Kidney epithelial cell (primary cell): ENCODE results near the gene VMP1. TPM values are rescaled to one million over a fixed set of nuclear protein-coding genes. Genes with fewer than 3 reads are reported as not detected.
"Not testable (repeated sequence)": the region's sequence is repeated elsewhere in the genome, so short reads cannot be mapped to it uniquely, and the experiment has no call there.

Experiments used
- DNase-seq: peaks from one replicate; pipeline ENCODE4 v3.0.0-alpha.2; 2010; ENCODE audit warnings: low read depth
- H3K27me3 ChIP-seq: 2 replicates; pipeline ENCODE4 v1.6.0; 2011; ENCODE audit warnings: low read length; ENCODE audit not compliant: control insufficient read depth, insufficient read depth
- H3K36me3 ChIP-seq: 2 replicates; pipeline ENCODE4 v1.5.1; 2011; ENCODE audit warnings: low read length; ENCODE audit not compliant: control insufficient read depth, insufficient read depth
- H3K4me3 ChIP-seq: 2 replicates; pipeline ENCODE4 v1.5.1; 2011; ENCODE audit warnings: low read depth, mild to moderate bottlenecking, control low read depth, low read length
- total RNA-seq: library from RNA; depleted of rRNA; stranded (reverse); fragments of >200 nt; gene quantifications from 2 replicates; pipeline ENCODE4 v1.2.3, GENCODE V29; 2015
- TF ChIP-seq, protein P1 (sequence below): IDR thresholded peaks from 2 replicates; pipeline ENCODE4 v1.5.1; 2011; ENCODE audit warnings: mild to moderate bottlenecking, moderate library complexity, low read length, control low read depth, inconsistent platforms; ENCODE audit not compliant: insufficient read depth, poor library complexity, severe bottlenecking

The VMP1 gene
- total RNA-seq, 1 donor from 2014 or later, result 224 TPM

DNA sequence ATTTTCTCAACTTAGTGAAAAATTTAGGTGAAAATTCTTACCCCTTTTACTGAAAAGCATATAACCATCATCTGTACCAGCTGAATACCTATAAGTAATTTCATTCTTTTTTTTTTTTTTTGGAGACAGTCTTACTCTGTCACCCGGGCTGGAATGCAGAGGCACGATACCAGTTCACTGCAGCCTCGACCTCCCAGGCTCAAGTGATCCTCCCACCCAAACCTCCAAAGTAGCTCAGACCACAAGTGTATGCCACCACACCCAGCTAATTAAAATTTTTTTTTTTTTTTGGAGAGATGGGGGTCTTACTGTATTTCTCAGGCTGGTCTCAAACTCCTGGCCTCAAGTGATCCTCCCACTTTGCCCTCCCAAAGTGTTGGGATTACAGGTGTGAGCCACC, 151.5 kb downstream of the VMP1 start:
- Histone ChIP-seq H3K36me3 (no peaks in the 10 kb centered on the region), H3K27me3 (no peaks in the 10 kb centered on the region), H3K4me3 (no peak overlapping the region)
- TF ChIP-seq, protein P1, sequence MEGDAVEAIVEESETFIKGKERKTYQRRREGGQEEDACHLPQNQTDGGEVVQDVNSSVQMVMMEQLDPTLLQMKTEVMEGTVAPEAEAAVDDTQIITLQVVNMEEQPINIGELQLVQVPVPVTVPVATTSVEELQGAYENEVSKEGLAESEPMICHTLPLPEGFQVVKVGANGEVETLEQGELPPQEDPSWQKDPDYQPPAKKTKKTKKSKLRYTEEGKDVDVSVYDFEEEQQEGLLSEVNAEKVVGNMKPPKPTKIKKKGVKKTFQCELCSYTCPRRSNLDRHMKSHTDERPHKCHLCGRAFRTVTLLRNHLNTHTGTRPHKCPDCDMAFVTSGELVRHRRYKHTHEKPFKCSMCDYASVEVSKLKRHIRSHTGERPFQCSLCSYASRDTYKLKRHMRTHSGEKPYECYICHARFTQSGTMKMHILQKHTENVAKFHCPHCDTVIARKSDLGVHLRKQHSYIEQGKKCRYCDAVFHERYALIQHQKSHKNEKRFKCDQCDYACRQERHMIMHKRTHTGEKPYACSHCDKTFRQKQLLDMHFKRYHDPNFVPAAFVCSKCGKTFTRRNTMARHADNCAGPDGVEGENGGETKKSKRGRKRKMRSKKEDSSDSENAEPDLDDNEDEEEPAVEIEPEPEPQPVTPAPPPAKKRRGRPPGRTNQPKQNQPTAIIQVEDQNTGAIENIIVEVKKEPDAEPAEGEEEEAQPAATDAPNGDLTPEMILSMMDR, result no peak
- DNase-seq, result no peak

DNA sequence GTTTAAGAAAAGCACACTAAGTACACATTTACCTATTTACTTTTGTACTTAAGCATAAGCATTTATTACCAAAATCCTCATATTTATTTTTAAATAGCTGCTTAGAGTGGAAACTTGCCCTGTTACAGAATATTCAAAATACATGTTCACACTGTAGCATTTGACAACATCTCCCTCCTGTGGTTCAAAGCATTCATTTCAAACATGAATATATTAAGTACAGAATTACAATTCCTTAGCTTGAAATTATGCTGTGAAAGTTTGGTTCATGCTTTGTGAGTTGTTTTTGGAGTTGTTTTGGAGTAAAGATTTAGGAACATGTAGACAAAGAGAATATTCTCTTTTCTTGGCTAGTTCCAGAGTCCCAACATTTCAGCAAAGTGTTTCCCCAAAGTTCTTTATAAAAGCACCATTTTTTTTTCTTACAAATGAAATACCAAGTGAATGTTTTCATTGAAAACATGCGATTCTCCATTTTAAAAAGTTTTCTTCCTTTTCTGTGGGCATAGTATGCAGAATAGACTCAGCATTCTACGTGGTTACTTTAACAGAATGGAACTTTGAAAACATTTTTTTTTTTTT, 152.1 kb downstream of the VMP1 start:
- Histone ChIP-seq H3K4me3 (no peak overlapping the region), H3K27me3 (no peaks in the 10 kb centered on the region), H3K36me3 (no peaks in the 10 kb centered on the region)
- no peak for DNase-seq
- TF ChIP-seq, protein P1, result no peak

GRCh38 chr17:59863616-59864015, 156.2 kb downstream of the VMP1 start:
- Histone ChIP-seq H3K36me3 (no peaks in the 10 kb centered on the region), H3K4me3 (no peak overlapping the region), H3K27me3 (no peaks in the 10 kb centered on the region)
- DNase-seq, result no peak
- TF ChIP-seq, protein P1, result no peak

- Histone ChIP-seq H3K36me3 (no peaks in the 10 kb centered on the region), H3K4me3 (no peak overlapping the region), H3K27me3 (no peaks in the 10 kb centered on the region)
- TF ChIP-seq, protein P1, result no peak
- DNase-seq, result no peak
Measured at GRCh38 chr17:59869941-59870218, 162.4 kb downstream of the VMP1 start.

DNA sequence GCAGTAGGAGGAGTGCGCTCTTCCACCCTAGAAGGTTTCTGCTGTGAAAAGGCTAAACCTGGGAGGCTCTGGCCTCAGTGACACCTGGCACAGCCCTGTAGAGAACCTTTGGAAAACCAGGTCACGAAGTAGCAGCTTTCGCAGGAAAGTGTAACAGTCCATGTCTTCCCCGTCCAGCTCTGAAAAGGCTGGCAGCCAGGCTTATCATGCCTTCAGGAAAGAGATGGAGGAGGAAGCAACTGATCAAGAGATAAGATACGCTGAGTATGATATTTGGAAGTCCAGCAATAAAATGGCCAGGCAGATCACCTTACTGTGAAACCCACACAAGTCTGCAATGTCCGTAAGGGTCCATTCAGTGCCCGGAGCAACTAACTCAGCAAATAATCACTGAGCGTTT, 163.0 kb downstream of the VMP1 start:
- H3K36me3 ChIP-seq, result no peaks in the 10 kb centered on the region
- H3K4me3 ChIP-seq, result no peak overlapping the region
- TF ChIP-seq, protein P1, result no peak
- no peak for DNase-seq
- no peaks in the 10 kb centered on the region for H3K27me3 ChIP-seq

GRCh38 chr17:59872351-59872750, 164.9 kb downstream of the VMP1 start:
- H3K27me3 ChIP-seq, result no peaks in the 10 kb centered on the region
- DNase-seq, result no peak
- H3K36me3 ChIP-seq, result no peaks in the 10 kb centered on the region
- TF ChIP-seq, protein P1, result no peak
- no peak overlapping the region for H3K4me3 ChIP-seq

- H3K4me3 ChIP-seq, H3K36me3 ChIP-seq, DNase-seq, H3K27me3 ChIP-seq: not testable (repeated sequence)
Measured at GRCh38 chr17:59873414-59873813, 166.0 kb downstream of the VMP1 start.
